Measurements from ENCODE around the gene FOXI1.

Gene FOXI1

DNA sequence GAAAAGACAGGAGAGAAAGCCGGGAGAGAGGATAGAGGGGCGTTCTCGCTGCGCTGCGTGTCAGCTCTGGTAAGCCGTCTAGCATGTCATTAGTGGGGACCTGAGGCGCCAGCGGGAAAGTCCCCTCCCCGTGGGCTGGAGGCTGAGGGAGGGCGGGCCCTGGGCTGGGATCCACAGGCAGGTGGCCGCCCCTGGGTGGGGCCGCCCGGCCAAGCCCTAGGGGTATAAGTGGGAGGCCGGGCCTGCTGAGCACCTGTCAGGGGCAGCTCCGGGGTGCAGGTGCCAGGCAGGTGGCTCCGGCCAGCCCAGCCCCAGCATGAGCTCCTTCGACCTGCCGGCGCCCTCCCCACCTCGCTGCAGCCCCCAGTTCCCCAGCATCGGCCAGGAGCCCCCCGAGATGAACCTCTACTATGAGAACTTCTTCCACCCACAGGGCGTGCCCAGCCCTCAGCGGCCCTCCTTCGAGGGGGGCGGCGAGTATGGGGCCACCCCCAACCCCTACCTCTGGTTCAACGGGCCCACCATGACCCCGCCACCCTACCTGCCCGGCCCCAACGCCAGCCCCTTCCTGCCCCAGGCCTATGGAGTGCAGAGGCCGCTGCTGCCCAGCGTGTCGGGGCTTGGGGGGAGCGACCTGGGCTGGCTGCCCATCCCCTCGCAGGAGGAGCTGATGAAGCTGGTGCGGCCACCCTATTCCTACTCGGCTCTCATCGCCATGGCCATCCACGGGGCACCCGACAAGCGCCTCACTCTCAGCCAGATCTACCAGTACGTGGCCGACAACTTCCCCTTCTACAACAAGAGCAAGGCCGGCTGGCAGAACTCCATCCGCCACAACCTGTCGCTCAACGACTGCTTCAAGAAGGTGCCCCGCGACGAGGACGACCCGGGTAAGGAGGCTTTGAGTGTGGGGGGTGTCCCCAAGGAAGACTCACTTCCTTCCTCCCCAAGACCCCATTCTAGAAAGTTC lies at the start of gene FOXI1:
FOXI1 (plus strand) TSS at position 256 of the 970 bp plus-strand sequence; CDS start at position 317, 61 bp downstream.
- H3K36me3 ChIP-seq (ENCODE audit: low read depth): no peaks in the 10 kb centered on the region
- no peaks in the 10 kb centered on the region for H3K27me3 ChIP-seq (ENCODE audit: insufficient read depth, poor library complexity, severe bottlenecking)
- H3K9me3 ChIP-seq (ENCODE audit: severe bottlenecking): no peaks in the 10 kb centered on the region
- H3K27ac ChIP-seq (ENCODE audit: poor library complexity, severe bottlenecking): no peak within 1 kb of the TSS
- DNase-seq (ENCODE audit: low spot score) (no peak), ATAC-seq (ENCODE audit: low read depth) (0 out of 3 replicates have a peak, but pooled peaks have one; percentile 31)
- no peaks in the 10 kb centered on the region for H3K4me1 ChIP-seq (ENCODE audit: insufficient read depth, poor library complexity, severe bottlenecking)
- H3K4me3 ChIP-seq (ENCODE audit: severe bottlenecking): no peak within 1 kb of the TSS
- TF ChIP-seq, protein P1, sequence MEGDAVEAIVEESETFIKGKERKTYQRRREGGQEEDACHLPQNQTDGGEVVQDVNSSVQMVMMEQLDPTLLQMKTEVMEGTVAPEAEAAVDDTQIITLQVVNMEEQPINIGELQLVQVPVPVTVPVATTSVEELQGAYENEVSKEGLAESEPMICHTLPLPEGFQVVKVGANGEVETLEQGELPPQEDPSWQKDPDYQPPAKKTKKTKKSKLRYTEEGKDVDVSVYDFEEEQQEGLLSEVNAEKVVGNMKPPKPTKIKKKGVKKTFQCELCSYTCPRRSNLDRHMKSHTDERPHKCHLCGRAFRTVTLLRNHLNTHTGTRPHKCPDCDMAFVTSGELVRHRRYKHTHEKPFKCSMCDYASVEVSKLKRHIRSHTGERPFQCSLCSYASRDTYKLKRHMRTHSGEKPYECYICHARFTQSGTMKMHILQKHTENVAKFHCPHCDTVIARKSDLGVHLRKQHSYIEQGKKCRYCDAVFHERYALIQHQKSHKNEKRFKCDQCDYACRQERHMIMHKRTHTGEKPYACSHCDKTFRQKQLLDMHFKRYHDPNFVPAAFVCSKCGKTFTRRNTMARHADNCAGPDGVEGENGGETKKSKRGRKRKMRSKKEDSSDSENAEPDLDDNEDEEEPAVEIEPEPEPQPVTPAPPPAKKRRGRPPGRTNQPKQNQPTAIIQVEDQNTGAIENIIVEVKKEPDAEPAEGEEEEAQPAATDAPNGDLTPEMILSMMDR (IDR thresholded peaks at IDR 0.05; ENCODE audit: poor library complexity, severe bottlenecking): no peak

DNA sequence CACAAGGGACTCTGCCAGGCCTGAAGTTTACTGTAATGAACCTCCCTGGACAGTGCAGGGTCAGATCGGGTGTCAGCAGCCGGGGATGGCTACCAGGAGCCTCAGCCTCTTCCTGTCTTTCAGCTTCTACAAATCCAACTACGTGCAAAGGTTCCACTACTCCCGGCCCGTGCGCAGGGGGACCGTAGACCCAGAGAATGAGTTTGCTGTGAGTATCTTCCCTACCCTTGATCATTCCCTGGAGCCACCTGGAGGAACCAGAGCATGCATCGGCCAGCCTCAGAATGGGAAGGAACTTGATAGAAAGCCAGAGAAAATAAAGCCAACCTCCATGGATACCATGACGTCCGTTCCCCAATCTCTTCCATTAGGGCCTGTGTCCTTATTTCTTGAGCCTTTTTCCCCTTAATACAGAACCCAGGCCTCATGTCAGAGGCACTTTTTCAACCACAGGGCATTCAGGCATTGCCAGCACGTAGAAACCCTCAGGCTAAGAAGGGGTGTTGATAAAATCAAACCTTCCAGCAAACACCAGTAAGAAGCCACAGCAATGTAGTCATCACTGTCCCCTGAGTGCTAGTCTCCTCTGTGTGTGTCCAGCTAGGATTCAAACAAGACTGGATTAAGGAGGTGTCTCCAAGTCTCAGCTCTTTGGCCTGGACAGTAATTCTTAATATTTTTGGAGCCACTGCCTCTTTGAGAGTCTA lies 49.0 kb upstream of the FOXI1 start:
- TF ChIP-seq, protein P1 (IDR thresholded peaks at IDR 0.05; ENCODE audit: poor library complexity, severe bottlenecking): no peak
- Histone ChIP-seq H3K9me3 (ENCODE audit: severe bottlenecking) (no peaks in the 10 kb centered on the region), H3K27me3 (ENCODE audit: insufficient read depth, poor library complexity, severe bottlenecking) (no peaks in the 10 kb centered on the region), H3K4me3 (ENCODE audit: severe bottlenecking) (no peak overlapping the region), H3K36me3 (ENCODE audit: low read depth) (no peaks in the 10 kb centered on the region), H3K27ac (ENCODE audit: poor library complexity, severe bottlenecking) (no peak overlapping the region), H3K4me1 (ENCODE audit: insufficient read depth, poor library complexity, severe bottlenecking) (no peaks in the 10 kb centered on the region)
- ATAC-seq (ENCODE audit: low read depth): no peak
- no peak for DNase-seq (ENCODE audit: low spot score)

DNA sequence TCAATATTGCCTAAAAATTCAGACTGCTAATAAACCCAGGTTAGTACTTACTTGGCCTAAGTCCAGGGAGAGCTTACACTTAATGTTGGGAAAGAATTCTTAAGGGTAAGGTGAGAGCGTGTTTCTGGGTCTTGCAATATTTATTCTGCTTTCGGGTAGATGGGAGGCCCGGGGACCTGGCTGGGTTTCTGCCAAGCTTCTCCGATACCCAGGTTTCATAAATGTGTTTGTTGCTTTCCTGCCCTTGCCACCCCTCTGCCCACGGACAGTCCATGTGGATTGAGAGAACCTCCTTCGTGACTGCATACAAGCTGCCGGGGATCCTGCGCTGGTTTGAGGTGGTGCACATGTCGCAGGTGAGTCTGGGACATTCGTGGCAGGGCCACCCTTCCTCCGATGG lies 48.4 kb upstream of the FOXI1 start:
- ATAC-seq (ENCODE audit: low read depth) (no peak), DNase-seq (ENCODE audit: low spot score) (no peak)
- Histone ChIP-seq H3K27me3 (ENCODE audit: insufficient read depth, poor library complexity, severe bottlenecking) (no peaks in the 10 kb centered on the region), H3K36me3 (ENCODE audit: low read depth) (no peaks in the 10 kb centered on the region), H3K4me3 (ENCODE audit: severe bottlenecking) (no peak overlapping the region), H3K27ac (ENCODE audit: poor library complexity, severe bottlenecking) (no peak overlapping the region), H3K9me3 (ENCODE audit: severe bottlenecking) (no peaks in the 10 kb centered on the region), H3K4me1 (ENCODE audit: insufficient read depth, poor library complexity, severe bottlenecking) (no peaks in the 10 kb centered on the region)
- TF ChIP-seq, protein P1 (IDR thresholded peaks at IDR 0.05; ENCODE audit: poor library complexity, severe bottlenecking): no peak

DNA sequence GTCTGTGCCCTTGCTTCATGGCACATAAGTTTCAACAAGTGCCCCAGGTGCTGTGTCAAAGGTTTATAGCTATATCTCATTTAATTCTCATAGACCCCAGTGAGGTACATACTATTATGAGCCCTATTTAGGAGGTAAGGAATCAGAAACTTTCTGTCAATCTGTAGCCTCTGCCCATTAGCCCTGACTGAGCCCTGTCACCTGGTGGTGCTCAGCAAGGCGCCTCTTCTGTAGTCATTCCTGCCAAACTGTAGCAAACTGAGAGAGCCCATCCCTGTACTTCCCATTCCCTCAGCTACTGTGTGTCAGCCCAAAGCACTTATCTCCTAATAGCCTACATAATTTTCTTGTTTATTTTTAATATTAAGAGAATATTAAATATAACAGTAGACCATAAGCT lies 46.5 kb upstream of the FOXI1 start:
- DNase-seq (ENCODE audit: low spot score) (no peak), ATAC-seq (ENCODE audit: low read depth) (no peak)
- Histone ChIP-seq H3K4me1 (ENCODE audit: insufficient read depth, poor library complexity, severe bottlenecking) (no peaks in the 10 kb centered on the region), H3K4me3 (ENCODE audit: severe bottlenecking) (no peak overlapping the region), H3K36me3 (ENCODE audit: low read depth) (no peaks in the 10 kb centered on the region), H3K27ac (ENCODE audit: poor library complexity, severe bottlenecking) (no peak overlapping the region), H3K9me3 (ENCODE audit: severe bottlenecking) (no peaks in the 10 kb centered on the region), H3K27me3 (ENCODE audit: insufficient read depth, poor library complexity, severe bottlenecking) (no peaks in the 10 kb centered on the region)
- TF ChIP-seq, protein P1 (IDR thresholded peaks at IDR 0.05; ENCODE audit: poor library complexity, severe bottlenecking): no peak

All from RWPE2 (cell line).